Measurements from ENCODE around the gene ARHGAP35.

ARHGAP35 gene

GRCh38 chr19:46900341-46900740 lies 39.5 kb downstream of the ARHGAP35 start:
- no peak overlapping the region for H3K27ac Mint-ChIP-seq

GRCh38 chr19:46901701-46902401 lies 41.1 kb downstream of the ARHGAP35 start:
- H3K9me3 Mint-ChIP-seq: no peaks in the 10 kb centered on the region
- no peaks in the 10 kb centered on the region for H3K36me3 Mint-ChIP-seq (ENCODE audit: low read depth)
- no peak overlapping the region for H3K27ac Mint-ChIP-seq
- peaks cover 22% of the 10 kb centered on the region for H3K4me1 Mint-ChIP-seq (ENCODE audit: low read depth)
- H3K4me3 Mint-ChIP-seq: no peak overlapping the region
- no peaks in the 10 kb centered on the region for H3K27me3 Mint-ChIP-seq

More at GRCh38 chr19:46900341-46900740, 39.5 kb downstream of the ARHGAP35 start:
- Mint-ChIP-seq H3K4me1 (ENCODE audit: low read depth) (peaks cover 27% of the 10 kb centered on the region), H3K4me3 (no peak overlapping the region), H3K9me3 (no peaks in the 10 kb centered on the region), H3K36me3 (ENCODE audit: low read depth) (no peaks in the 10 kb centered on the region), H3K27me3 (no peaks in the 10 kb centered on the region)

- Mint-ChIP-seq H3K4me1 (ENCODE audit: low read depth) (peaks cover 22% of the 10 kb centered on the region), H3K27ac (no peak overlapping the region)
These were observed 41.6 kb downstream of the ARHGAP35 start for GRCh38 chr19:46902402-46902766.

GRCh38 chr19:46903458-46903857 lies 42.7 kb downstream of the ARHGAP35 start:
- Mint-ChIP-seq H3K4me3 (no peak overlapping the region), H3K27me3 (no peaks in the 10 kb centered on the region), H3K9me3 (no peaks in the 10 kb centered on the region), H3K4me1 (ENCODE audit: low read depth) (peaks cover 22% of the 10 kb centered on the region), H3K27ac (no peak overlapping the region), H3K36me3 (ENCODE audit: low read depth) (no peaks in the 10 kb centered on the region)

More at GRCh38 chr19:46902402-46902766, 41.6 kb downstream of the ARHGAP35 start:
- no peaks in the 10 kb centered on the region for H3K27me3 Mint-ChIP-seq
- no peak overlapping the region for H3K4me3 Mint-ChIP-seq
- H3K36me3 Mint-ChIP-seq (ENCODE audit: low read depth): no peaks in the 10 kb centered on the region
- no peaks in the 10 kb centered on the region for H3K9me3 Mint-ChIP-seq

- H3K27me3 Mint-ChIP-seq: no peaks in the 10 kb centered on the region
- no peaks in the 10 kb centered on the region for H3K36me3 Mint-ChIP-seq (ENCODE audit: low read depth)
- no peak overlapping the region for H3K27ac Mint-ChIP-seq
- H3K9me3 Mint-ChIP-seq: no peaks in the 10 kb centered on the region
- peaks cover 25% of the 10 kb centered on the region for H3K4me1 Mint-ChIP-seq (ENCODE audit: low read depth)
- H3K4me3 Mint-ChIP-seq: no peak overlapping the region
These were observed 43.6 kb downstream of the ARHGAP35 start for GRCh38 chr19:46904114-46905060.

- no peak overlapping the region for H3K4me3 Mint-ChIP-seq
- no peaks in the 10 kb centered on the region for H3K9me3 Mint-ChIP-seq
- H3K36me3 Mint-ChIP-seq (ENCODE audit: low read depth): no peaks in the 10 kb centered on the region
- H3K27ac Mint-ChIP-seq: no peak overlapping the region
- H3K4me1 Mint-ChIP-seq (ENCODE audit: low read depth): peaks cover 32% of the 10 kb centered on the region
- H3K27me3 Mint-ChIP-seq: no peaks in the 10 kb centered on the region
These were observed 45.4 kb downstream of the ARHGAP35 start for GRCh38 chr19:46906221-46906620.

GRCh38 chr19:46907880-46908279 lies 47.1 kb downstream of the ARHGAP35 start:
- peaks cover 28% of the 10 kb centered on the region for H3K4me1 Mint-ChIP-seq (ENCODE audit: low read depth)
- no peaks in the 10 kb centered on the region for H3K36me3 Mint-ChIP-seq (ENCODE audit: low read depth)
- H3K4me3 Mint-ChIP-seq: no peak overlapping the region
- H3K9me3 Mint-ChIP-seq: no peaks in the 10 kb centered on the region
- no peaks in the 10 kb centered on the region for H3K27me3 Mint-ChIP-seq
- H3K27ac Mint-ChIP-seq: no peak overlapping the region

- Mint-ChIP-seq H3K4me3 (no peak overlapping the region), H3K36me3 (ENCODE audit: low read depth) (no peaks in the 10 kb centered on the region), H3K27ac (no peak overlapping the region), H3K9me3 (no peaks in the 10 kb centered on the region), H3K4me1 (ENCODE audit: low read depth) (peaks cover 28% of the 10 kb centered on the region), H3K27me3 (no peaks in the 10 kb centered on the region)
These were observed 48.6 kb downstream of the ARHGAP35 start for GRCh38 chr19:46909356-46909755.

Measured in stimulated activated naive CD8-positive, alpha-beta T cell treated with anti-CD3 and anti-CD28 coated beads, Interleukin-15, Interleukin-2, amounts not matched to agents 100 ng/mL and 50 ng/mL, for 24 hours (primary cell).